EL (cell line): ENCODE data around the gene RAP1B.
"Not testable (repeated sequence)": the region's sequence is repeated elsewhere in the genome, so short reads cannot be mapped to it uniquely, and the experiment has no call there.

Experiments
- DNase-seq: peaks from one replicate; pipeline ENCODE4 v3.0.0-alpha.2; 2016

Gene RAP1B

DNA sequence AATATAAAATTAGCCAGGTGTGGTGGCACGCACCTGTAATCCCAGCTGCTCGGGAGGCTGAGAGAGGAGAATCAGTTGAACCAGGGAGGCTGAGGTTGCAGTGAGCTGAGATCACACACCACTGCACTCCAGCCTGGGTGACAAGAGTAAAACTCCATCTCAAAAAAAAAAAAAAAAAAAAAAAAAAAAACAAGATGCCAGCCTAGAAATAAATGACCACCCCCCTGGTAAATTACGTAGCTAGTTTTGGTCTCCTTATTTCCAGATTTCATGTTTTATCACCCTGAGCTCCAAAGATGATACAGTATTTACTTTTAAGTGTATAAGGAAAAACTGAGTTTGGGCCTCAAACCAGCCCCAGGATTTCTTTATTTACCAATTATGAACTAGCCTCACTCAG is 26.7 kb downstream of the RAP1B start:
- DNase-seq: not testable (repeated sequence)

DNA sequence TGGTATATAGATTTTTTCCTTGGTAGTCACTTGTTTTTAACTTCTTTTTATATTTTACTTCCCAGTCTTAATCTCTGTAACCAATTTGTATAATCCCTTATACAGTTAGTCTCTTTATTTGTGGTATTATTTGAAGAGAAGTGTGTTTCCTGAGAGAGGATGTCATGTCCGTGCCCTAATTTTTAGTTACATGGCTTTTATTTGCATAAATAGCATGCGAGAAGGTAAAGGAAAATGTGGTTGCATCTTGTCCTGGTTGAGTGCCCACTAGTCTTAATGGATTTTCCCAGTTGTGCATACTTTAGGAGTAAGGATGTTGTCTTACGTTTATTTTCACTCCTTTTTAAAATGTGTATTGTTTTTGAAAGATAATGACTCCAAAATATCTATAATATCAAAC is 27.5 kb downstream of the RAP1B start:
- DNase-seq: no peak

DNA sequence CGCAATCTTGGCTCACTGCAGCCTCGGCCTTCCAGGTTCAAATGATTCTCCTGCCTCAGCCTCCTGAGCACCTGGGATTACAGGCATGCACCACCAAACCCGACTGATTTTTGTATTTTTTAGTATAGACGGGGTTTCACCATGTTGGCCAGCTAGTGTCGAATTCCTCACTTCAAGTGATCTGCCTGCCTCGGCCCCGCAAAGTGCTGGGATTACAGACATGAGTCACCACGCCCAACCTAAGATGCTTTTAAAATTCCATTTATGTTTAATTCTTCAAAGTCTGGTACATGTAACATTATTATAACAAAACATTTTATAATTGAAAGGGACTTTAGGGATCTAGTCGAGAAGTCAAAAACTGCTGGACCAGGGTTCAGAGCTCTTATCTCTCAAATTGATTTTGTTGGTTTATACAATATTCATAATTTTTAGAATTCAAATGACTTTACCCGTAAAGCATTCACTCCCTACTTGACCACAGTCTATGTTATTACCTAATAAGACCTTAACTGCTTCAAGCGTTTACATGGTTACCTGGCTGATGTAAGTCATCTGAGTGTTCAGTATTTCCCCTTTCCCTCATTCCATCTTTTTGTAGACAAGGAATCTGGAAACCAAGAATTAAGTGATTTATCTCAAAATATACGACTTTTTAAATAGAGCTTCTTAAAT is 28.2 kb downstream of the RAP1B start:
- DNase-seq: no peak

DNA sequence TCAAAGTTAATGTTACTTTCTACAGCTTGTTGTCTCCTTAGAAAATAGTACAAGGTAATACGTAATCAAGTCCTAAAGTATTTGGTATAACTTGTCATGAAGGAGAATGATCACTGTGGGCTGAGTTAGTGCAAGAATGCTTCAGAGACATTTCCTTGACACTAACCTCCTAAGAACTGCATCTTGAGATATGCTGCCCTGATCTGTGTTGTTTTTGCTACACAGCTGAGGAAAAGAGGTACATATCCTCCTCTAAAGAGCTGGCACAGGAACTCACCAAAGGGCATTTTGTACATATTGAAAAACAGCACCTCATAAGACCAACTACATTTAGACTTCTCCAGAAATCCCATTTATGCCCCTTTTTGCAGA is 28.7 kb downstream of the RAP1B start:
- no peak for DNase-seq

- DNase-seq: no peak
Measured at GRCh38 chr12:68641138-68641537, 30.4 kb downstream of the RAP1B start.

DNA sequence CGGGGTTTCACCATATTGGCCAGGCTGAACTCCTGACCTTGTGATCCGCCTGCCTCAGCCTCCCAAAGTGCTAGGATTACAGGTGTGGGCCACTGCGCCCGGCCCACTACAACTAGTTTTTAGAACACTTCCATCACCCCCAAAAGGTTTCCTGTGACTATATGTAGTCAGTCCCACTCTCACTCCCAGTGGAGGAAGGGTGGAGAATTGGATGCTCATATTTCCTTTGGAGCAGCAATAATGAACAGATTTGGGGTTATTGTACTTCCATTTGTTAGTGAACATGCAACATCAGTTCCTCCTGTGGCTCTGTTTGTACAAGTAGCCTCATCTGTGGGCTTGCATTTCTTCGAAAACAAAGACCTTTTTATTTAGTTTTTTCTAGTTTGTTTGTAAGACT is 35.8 kb downstream of the RAP1B start:
- DNase-seq: no peak

GRCh38 chr12:68647507-68647906 is 36.8 kb downstream of the RAP1B start:
- DNase-seq: no peak

DNA sequence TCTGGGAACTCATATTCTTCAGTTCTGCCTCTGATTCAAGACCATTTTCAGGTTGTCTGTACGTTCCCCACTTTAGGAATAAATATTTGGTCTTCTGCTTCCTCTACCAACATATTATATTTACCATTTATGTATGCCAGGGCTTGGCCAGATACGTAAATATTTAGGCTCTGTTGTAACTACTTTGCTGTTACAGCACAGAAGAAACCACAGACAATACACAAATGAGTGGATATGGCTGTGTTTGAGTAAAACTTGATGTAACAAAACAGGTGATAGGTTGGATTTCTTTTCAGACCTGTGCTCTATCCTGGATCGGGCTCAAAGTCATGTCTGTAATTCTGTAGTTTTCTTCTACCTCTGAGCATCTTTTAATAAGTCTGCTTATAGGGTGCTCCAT is 37.5 kb downstream of the RAP1B start:
- no peak for DNase-seq

- no peak for DNase-seq
Measured at GRCh38 chr12:68665016-68665569, 54.4 kb downstream of the RAP1B start.

GRCh38 chr12:68667291-68667690 is 56.6 kb downstream of the RAP1B start:
- DNase-seq: no peak

- DNase-seq: no peak
Measured at GRCh38 chr12:68667896-68668295, 57.2 kb downstream of the RAP1B start.

DNA sequence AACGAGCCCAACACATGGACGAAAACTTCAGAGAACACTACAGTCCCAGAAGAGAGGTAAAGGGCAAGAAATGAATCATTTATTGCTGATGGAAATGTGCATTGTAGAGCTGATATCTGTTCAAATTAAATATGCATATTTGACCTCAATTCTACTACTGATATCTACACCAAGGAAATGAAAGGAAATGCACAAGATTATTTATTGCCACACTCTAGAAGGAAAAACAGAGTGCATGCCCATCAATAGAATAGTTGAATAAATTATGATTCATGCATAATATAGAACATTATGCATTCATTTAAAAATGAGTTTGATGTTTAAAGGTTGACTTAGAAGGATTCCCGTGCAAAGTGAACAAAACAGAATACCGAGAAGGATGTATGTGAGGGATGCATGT is 60.5 kb downstream of the RAP1B start:
- no peak for DNase-seq

DNA sequence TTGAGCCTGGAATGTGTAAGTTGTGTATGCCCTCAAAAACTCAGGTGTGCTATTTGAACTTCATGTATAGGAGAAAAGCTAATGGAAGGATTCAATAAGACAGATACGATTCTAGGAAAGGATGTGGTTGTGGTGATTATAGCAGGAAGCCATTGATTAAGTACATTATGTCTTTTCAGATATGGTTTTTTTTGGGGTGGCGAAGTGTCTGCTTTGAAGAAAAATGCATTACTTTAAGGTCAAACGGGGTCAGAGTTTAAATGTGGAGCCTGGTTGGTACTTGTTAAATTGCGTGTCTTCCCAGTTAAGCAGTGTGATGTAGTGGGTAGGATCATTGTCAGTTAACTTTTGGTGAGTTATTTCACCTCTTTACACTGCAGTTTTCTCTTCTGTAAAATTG is 63.1 kb downstream of the RAP1B start:
- no peak for DNase-seq

GRCh38 chr12:68674376-68674775 is 63.7 kb downstream of the RAP1B start:
- no peak for DNase-seq

DNA sequence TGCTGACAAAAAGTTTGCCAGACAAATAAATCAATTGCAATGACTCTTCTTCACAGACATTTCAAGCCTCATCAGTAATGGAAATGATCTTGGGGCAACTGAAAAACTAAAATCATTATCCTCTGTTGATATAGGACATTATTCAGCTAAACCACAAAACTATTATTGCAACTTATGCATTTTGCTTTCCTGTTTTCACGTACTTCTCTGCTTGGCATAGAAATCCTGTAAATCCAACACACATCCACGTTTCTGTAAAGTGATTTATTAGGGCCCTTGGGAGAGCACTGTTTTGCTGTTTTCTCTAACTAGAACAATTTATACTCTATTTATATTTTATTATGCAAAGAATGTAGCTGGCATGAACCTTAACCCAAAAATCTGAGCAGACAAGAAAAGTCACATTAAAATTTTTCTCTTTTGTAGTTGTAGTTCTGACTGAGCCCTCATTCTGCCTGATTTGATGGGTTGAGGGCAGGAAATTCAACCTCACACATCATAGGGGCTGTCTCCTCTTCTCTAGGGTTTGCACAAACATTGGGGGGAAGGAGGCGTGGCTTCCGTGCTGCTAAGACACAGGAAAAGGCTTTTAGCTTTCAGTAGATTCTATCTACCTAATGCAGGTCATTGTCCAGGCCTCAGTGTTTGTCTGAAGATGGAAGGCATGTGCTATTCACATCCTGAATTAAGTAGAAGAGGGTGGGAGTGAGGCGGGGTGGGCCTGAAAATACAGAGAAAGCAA is 64.6 kb downstream of the RAP1B start:
- DNase-seq: peak; percentile 16

DNA sequence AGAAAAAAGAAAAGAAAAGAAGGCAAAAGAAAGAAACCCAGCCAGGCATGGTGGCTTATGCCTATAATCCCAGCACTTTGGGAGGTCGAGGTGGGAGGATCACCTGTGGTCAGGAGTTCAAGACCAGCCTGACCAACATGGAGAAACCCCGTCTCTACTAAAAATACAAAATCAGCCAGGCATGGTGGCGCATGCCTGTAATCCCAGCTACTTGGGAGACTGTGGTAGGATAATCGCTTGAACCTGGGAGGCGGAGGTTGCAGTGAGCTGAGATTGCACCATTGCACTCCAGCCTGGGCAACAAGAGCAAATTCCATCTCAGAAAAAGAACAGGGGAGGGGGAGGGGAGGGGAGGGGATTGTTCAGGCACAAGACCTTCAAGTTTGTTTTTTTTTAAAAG is 66.2 kb downstream of the RAP1B start:
- not testable (repeated sequence) for DNase-seq

- no peak for DNase-seq
Measured at GRCh38 chr12:68686262-68686594, 75.5 kb downstream of the RAP1B start.

GRCh38 chr12:68686595-68687521 is 76.2 kb downstream of the RAP1B start, which contains the start of gene NUP107:
NUP107 (plus strand) TSS chr12:68686978; CDS start chr12:68687066, 88 bp downstream.
- peak; percentile 99 for DNase-seq

DNA sequence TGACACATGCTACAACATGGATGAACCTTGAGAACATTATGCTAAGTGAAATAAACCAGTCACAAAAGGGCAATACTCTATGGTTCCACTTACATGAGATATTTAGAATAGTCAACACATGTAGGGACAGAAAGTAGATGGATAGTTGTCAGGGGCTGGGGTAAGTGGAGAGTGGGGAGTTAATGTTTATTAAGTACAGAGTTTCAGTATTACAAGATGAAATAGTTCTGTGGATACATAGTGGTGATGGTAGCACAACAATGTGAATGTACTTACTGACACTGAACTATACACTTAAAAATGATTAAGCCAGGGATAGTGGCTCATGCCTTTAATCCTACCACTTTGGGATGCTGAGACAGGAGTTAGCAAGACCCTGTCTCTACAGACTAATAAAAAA is 84.8 kb downstream of the RAP1B start:
- DNase-seq: no peak

GRCh38 chr12:68699486-68699885 is 88.8 kb downstream of the RAP1B start:
- DNase-seq: no peak
